GM23338 (cell line): ENCODE results near the gene NECTIN3. TPM values are rescaled to one million over a fixed set of nuclear protein-coding genes. Genes with fewer than 3 reads are reported as not detected.

ENCODE experiments used
- ATAC-seq: fragments of 200-7000 bp; cut with Tn5 transposase; 3 replicates; pipeline ENCODE4 v1.9.1; 2020
- DNase-seq: peaks from one replicate; pipeline ENCODE4 v3.0.0-alpha.2; 2015; ENCODE audit warnings: low spot score
- H2AFZ ChIP-seq: fragments of 200-600 bp; sonication (generic); 2 replicates; pipeline ENCODE4 v1.8.0; 2016; ENCODE audit warnings: antibody characterized with exemption, mild to moderate bottlenecking, moderate library complexity
- H3F3A ChIP-seq: fragments of 200-600 bp; sonication (generic); replicated peaks from 2 replicates; pipeline ENCODE4 v1.8.0; 2017; ENCODE audit warnings: antibody characterized with exemption, mixed run types, low read depth
- H3K27ac ChIP-seq: fragments of 200-600 bp; sonication (generic); 2 replicates; pipeline ENCODE4 v1.6.1; 2016; ENCODE audit warnings: low read depth
- H3K27me3 ChIP-seq: fragments of 200-600 bp; sonication (generic); 2 replicates; pipeline ENCODE4 v1.8.0; 2016; ENCODE audit warnings: mild to moderate bottlenecking, mixed run types, moderate library complexity; ENCODE audit not compliant: insufficient read depth
- H3K36me3 ChIP-seq: fragments of 200-600 bp; sonication (generic); 2 replicates; pipeline ENCODE4 v1.8.0; 2016; ENCODE audit warnings: mild to moderate bottlenecking; ENCODE audit not compliant: insufficient read depth
- H3K4me1 ChIP-seq: fragments of 200-600 bp; sonication (generic); 2 replicates; pipeline ENCODE4 v1.8.0; 2016; ENCODE audit warnings: mild to moderate bottlenecking, moderate library complexity; ENCODE audit not compliant: insufficient read depth
- H3K4me2 ChIP-seq: fragments of 200-600 bp; sonication (generic); 2 replicates; pipeline ENCODE4 v1.7.1; 2017; ENCODE audit warnings: mixed run types
- H3K4me3 ChIP-seq: fragments of 200-600 bp; sonication (generic); 2 replicates; pipeline ENCODE4 v1.6.1; 2016; ENCODE audit warnings: mixed run types
- H3K79me2 ChIP-seq: fragments of 200-600 bp; sonication (generic); replicated peaks from 2 replicates; pipeline ENCODE4 v1.8.0; 2017; ENCODE audit warnings: mild to moderate bottlenecking; ENCODE audit not compliant: insufficient read depth
- H3K9me2 ChIP-seq: fragments of 200-600 bp; sonication (generic); 2 replicates; pipeline ENCODE4 v1.8.0; 2017; ENCODE audit not compliant: insufficient read depth
- H4K20me1 ChIP-seq: fragments of 200-600 bp; sonication (generic); replicated peaks from 2 replicates; pipeline ENCODE4 v1.8.0; 2017; ENCODE audit warnings: mild to moderate bottlenecking; ENCODE audit not compliant: insufficient read depth
- H3K27ac Mint-ChIP-seq: 2 replicates; pipeline ENCODE4 v1.8.0; 2020; ENCODE audit warnings: inconsistent platforms, mild to moderate bottlenecking, moderate library complexity, mixed read lengths
- H3K27me3 Mint-ChIP-seq: 3 replicates; pipeline ENCODE4 v1.8.0; 2022; ENCODE audit warnings: low read depth, mild to moderate bottlenecking, moderate library complexity, mixed read lengths, inconsistent platforms; ENCODE audit not compliant: insufficient read depth, poor library complexity
- H3K36me3 Mint-ChIP-seq: 3 replicates; pipeline ENCODE4 v1.8.0; 2021; ENCODE audit warnings: low read depth, mild to moderate bottlenecking, inconsistent platforms, moderate library complexity, mixed read lengths
- H3K4me1 Mint-ChIP-seq: 3 replicates; pipeline ENCODE4 v1.8.0; 2020; ENCODE audit warnings: mild to moderate bottlenecking, inconsistent platforms, mixed read lengths
- H3K4me3 Mint-ChIP-seq: 3 replicates; pipeline ENCODE4 v1.8.0; 2021; ENCODE audit warnings: moderate library complexity, mild to moderate bottlenecking, inconsistent platforms, mixed read lengths
- H3K9me3 Mint-ChIP-seq: 3 replicates; pipeline ENCODE4 v1.8.0; 2020; ENCODE audit warnings: moderate library complexity, mild to moderate bottlenecking, inconsistent platforms, mixed read lengths
- CREB1 ChIP-seq: fragments of 250-450 bp; sonication (Bioruptor Pico); IDR thresholded peaks from 2 replicates; pipeline ENCODE4 v1.5.0; 2020; ENCODE audit warnings: low read depth, mild to moderate bottlenecking, moderate library complexity
- CTCF ChIP-seq, 2 experiments: fragments of 200-600 bp in 1 of 2; sonication (generic) in 1 of 2; conservative IDR thresholded peaks; 2 replicates each; pipeline versions ENCODE4 v1.5.1 to v1.6.1; 2016 to 2017; ENCODE audit warnings: antibody characterized with exemption in 2 of 2, low read depth in 2 of 2, mild to moderate bottlenecking in 2 of 2, moderate library complexity in 1 of 2
- EZH2 ChIP-seq: fragments of 200-600 bp; sonication (generic); IDR thresholded peaks from one replicate; pipeline ENCODE4 v1.8.0; 2017; ENCODE audit warnings: antibody characterized with exemption, mild to moderate bottlenecking, low read depth; ENCODE audit not compliant: unreplicated experiment
- NANOG ChIP-seq: IDR thresholded peaks from 2 replicates; pipeline ENCODE4 v1.6.1; 2016; ENCODE audit warnings: antibody characterized with exemption, borderline replicate concordance
- POLR2AphosphoS5 ChIP-seq: IDR thresholded peaks from 2 replicates; pipeline ENCODE4 v1.6.1; 2016; ENCODE audit warnings: antibody characterized with exemption, low read depth
- REST ChIP-seq: IDR thresholded peaks from one replicate; pipeline ENCODE4 v1.6.1; 2018; ENCODE audit warnings: antibody characterized with exemption; ENCODE audit not compliant: unreplicated experiment
- ZNF114 ChIP-seq: fragments of 250-450 bp; sonication (Bioruptor Pico); IDR thresholded peaks from 2 replicates; pipeline ENCODE4 v1.5.0; 2020; ENCODE audit warnings: mild to moderate bottlenecking, moderate library complexity
- ZNF331 ChIP-seq: fragments of 250-450 bp; sonication (Bioruptor Pico); IDR thresholded peaks from 2 replicates; pipeline ENCODE4 v1.5.0; 2020; ENCODE audit warnings: low read depth, mild to moderate bottlenecking, moderate library complexity
- polyA plus RNA-seq: library from polyadenylated mRNA; unstranded; fragments of >200 nt; fragmentation: Nextera tagmentation; extraction: Ambion mirVana; gene quantifications from 2 replicates; pipeline ENCODE4 v1.2.1, GENCODE V29; 2016
- total RNA-seq: library from RNA; depleted of rRNA; stranded (reverse); fragments of >200 nt; shearing (Covaris generic); gene quantifications from 2 replicates; pipeline ENCODE4 v1.2.3, GENCODE V29; 2014
- TF ChIP-seq, protein P1 (sequence below): fragments of 250-450 bp; sonication (Bioruptor Pico); IDR thresholded peaks from 2 replicates; pipeline ENCODE4 v1.5.0; 2020; ENCODE audit warnings: mild to moderate bottlenecking, moderate library complexity
- TF ChIP-seq, protein P2 (sequence below): IDR thresholded peaks from 2 replicates; pipeline ENCODE4 v1.6.1; 2016; ENCODE audit warnings: antibody characterized with exemption

Gene NECTIN3
- total and polyA plus RNA-seq, 2 experiments from 2014 or later: 16.0 to 48.2 TPM

- peak; percentile 23; the same call in 2 of the 3 replicates for ATAC-seq
Observed at GRCh38 chr3:111035316-111035715, 36.3 kb upstream of the NECTIN3 start.

More at GRCh38 chr3:111035316-111035715, 36.3 kb upstream of the NECTIN3 start:
- H4K20me1 ChIP-seq: no peaks in the 10 kb centered on the region
- no peaks in the 10 kb centered on the region; the same call in 1 of the 2 replicates for H3K4me1 ChIP-seq
- no peaks in the 10 kb centered on the region for H3K79me2 ChIP-seq
- Mint-ChIP-seq H3K36me3 (peaks cover 33% of the 10 kb centered on the region), H3K4me3 (no peak overlapping the region), H3K27ac (no peak overlapping the region), H3K27me3 (no peaks in the 10 kb centered on the region), H3K9me3 (peaks cover 29% of the 10 kb centered on the region), H3K4me1 (peaks cover 2% of the 10 kb centered on the region; the same call in 1 of the 3 replicates)
- H3F3A ChIP-seq: no peaks in the 10 kb centered on the region
- H3K27ac ChIP-seq: no peak overlapping the region
- H2AFZ ChIP-seq: no peak overlapping the region
- no peaks in the 10 kb centered on the region; the same call in 1 of the 2 replicates for H3K36me3 ChIP-seq
- TF ChIP-seq CREB1: no peak
- TF ChIP-seq REST: no peak
- TF ChIP-seq CTCF (conservative IDR thresholded peaks at IDR 0.05; ENCODE audit: low read depth in 2 of 2): no peak
- TF ChIP-seq EZH2: no peak
- TF ChIP-seq, protein P1, sequence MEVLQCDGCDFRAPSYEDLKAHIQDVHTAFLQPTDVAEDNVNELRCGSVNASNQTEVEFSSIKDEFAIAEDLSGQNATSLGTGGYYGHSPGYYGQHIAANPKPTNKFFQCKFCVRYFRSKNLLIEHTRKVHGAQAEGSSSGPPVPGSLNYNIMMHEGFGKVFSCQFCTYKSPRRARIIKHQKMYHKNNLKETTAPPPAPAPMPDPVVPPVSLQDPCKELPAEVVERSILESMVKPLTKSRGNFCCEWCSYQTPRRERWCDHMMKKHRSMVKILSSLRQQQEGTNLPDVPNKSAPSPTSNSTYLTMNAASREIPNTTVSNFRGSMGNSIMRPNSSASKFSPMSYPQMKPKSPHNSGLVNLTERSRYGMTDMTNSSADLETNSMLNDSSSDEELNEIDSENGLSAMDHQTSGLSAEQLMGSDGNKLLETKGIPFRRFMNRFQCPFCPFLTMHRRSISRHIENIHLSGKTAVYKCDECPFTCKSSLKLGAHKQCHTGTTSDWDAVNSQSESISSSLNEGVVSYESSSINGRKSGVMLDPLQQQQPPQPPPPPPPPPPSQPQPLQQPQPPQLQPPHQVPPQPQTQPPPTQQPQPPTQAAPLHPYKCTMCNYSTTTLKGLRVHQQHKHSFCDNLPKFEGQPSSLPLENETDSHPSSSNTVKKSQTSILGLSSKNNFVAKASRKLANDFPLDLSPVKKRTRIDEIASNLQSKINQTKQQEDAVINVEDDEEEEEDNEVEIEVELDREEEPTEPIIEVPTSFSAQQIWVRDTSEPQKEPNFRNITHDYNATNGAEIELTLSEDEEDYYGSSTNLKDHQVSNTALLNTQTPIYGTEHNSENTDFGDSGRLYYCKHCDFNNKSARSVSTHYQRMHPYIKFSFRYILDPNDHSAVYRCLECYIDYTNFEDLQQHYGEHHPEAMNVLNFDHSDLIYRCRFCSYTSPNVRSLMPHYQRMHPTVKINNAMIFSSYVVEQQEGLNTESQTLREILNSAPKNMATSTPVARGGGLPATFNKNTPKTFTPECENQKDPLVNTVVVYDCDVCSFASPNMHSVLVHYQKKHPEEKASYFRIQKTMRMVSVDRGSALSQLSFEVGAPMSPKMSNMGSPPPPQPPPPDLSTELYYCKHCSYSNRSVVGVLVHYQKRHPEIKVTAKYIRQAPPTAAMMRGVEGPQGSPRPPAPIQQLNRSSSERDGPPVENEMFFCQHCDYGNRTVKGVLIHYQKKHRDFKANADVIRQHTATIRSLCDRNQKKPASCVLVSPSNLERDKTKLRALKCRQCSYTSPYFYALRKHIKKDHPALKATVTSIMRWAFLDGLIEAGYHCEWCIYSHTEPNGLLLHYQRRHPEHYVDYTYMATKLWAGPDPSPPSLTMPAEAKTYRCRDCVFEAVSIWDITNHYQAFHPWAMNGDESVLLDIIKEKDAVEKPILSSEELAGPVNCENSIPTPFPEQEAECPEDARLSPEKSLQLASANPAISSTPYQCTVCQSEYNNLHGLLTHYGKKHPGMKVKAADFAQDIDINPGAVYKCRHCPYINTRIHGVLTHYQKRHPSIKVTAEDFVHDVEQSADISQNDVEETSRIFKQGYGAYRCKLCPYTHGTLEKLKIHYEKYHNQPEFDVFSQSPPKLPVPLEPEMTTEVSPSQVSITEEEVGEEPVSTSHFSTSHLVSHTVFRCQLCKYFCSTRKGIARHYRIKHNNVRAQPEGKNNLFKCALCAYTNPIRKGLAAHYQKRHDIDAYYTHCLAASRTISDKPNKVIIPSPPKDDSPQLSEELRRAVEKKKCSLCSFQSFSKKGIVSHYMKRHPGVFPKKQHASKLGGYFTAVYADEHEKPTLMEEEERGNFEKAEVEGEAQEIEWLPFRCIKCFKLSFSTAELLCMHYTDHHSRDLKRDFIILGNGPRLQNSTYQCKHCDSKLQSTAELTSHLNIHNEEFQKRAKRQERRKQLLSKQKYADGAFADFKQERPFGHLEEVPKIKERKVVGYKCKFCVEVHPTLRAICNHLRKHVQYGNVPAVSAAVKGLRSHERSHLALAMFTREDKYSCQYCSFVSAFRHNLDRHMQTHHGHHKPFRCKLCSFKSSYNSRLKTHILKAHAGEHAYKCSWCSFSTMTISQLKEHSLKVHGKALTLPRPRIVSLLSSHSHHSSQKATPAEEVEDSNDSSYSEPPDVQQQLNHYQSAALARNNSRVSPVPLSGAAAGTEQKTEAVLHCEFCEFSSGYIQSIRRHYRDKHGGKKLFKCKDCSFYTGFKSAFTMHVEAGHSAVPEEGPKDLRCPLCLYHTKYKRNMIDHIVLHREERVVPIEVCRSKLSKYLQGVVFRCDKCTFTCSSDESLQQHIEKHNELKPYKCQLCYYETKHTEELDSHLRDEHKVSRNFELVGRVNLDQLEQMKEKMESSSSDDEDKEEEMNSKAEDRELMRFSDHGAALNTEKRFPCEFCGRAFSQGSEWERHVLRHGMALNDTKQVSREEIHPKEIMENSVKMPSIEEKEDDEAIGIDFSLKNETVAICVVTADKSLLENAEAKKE (CRISPR knock-in tag): no peak
- TF ChIP-seq ZNF114: no peak
- no peak for TF ChIP-seq NANOG
- no peak for TF ChIP-seq POLR2AphosphoS5
- TF ChIP-seq, protein P2, sequence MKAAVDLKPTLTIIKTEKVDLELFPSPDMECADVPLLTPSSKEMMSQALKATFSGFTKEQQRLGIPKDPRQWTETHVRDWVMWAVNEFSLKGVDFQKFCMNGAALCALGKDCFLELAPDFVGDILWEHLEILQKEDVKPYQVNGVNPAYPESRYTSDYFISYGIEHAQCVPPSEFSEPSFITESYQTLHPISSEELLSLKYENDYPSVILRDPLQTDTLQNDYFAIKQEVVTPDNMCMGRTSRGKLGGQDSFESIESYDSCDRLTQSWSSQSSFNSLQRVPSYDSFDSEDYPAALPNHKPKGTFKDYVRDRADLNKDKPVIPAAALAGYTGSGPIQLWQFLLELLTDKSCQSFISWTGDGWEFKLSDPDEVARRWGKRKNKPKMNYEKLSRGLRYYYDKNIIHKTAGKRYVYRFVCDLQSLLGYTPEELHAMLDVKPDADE: no peak
- no peak for TF ChIP-seq ZNF331
- no peak overlapping the region for H3K4me3 ChIP-seq
- H3K27me3 ChIP-seq: no peaks in the 10 kb centered on the region
- no peak overlapping the region for H3K4me2 ChIP-seq
- 0 out of 2 replicates have a peak, but pooled peaks cover 3% of the 10 kb centered on the region for H3K9me2 ChIP-seq
- no peak for DNase-seq
